WTC11 (cell line): Measurements from ENCODE around the gene CDH13. TPM values are rescaled to one million over a fixed set of nuclear protein-coding genes. Genes with fewer than 3 reads are reported as not detected.

Experiments used
- ATAC-seq: fragments of 200-7000 bp; cut with Tn5 transposase; 2 replicates; pipeline ENCODE4 v1.10.0; 2021; ENCODE audit warnings: mild to moderate bottlenecking, moderate library complexity
- CTCF ChIA-PET: fragments of 300-600 bp; sonication (Branson Sonifier 250); formaldehyde crosslinking; loops from one replicate; lab custom pipeline; 2021; ENCODE audit warnings: antibody characterized with exemption; lab: Charles Lee
- POLR2A ChIA-PET: fragments of 350-600 bp; sonication (Branson Sonifier 250); formaldehyde crosslinking; loops from one replicate; lab custom pipeline; 2021; ENCODE audit warnings: antibody characterized with exemption; lab: Charles Lee
- DNase-seq: peaks from one replicate; pipeline ENCODE4 v3.0.0; 2021; ENCODE audit warnings: low spot score
- H3K27ac Mint-ChIP-seq: 2 replicates; pipeline ENCODE4 v1.8.0; 2021; ENCODE audit warnings: mixed read lengths
- H3K27me3 Mint-ChIP-seq: 2 replicates; pipeline ENCODE4 v1.8.0; 2021; ENCODE audit warnings: low read depth, mild to moderate bottlenecking, moderate library complexity, mixed read lengths
- H3K36me3 Mint-ChIP-seq: 2 replicates; pipeline ENCODE4 v1.8.0; 2021; ENCODE audit warnings: mixed read lengths
- H3K4me1 Mint-ChIP-seq: 2 replicates; pipeline ENCODE4 v1.8.0; 2022; ENCODE audit warnings: mixed read lengths
- H3K4me3 Mint-ChIP-seq: 2 replicates; pipeline ENCODE4 v1.8.0; 2021; ENCODE audit warnings: mild to moderate bottlenecking, moderate library complexity, mixed read lengths
- H3K9me3 Mint-ChIP-seq: 2 replicates; pipeline ENCODE4 v1.8.0; 2021; ENCODE audit warnings: mixed read lengths
- AR ChIP-seq: fragments of 250-450 bp; sonication (Bioruptor Pico); IDR thresholded peaks from 2 replicates; pipeline ENCODE4 v1.9.0; 2021; ENCODE audit warnings: mild to moderate bottlenecking
- GABPB1 ChIP-seq: sonication (generic); formaldehyde crosslinking; IDR thresholded peaks from 2 replicates; pipeline ENCODE4 v1.8.1; 2023; ENCODE audit warnings: mild to moderate bottlenecking, missing genetic modification reagents
- GTF2I ChIP-seq: fragments of 250-450 bp; sonication (Bioruptor Pico); conservative IDR thresholded peaks from 2 replicates; pipeline ENCODE4 v1.4.0; 2021; ENCODE audit warnings: mild to moderate bottlenecking
- KAT7 ChIP-seq: sonication (generic); formaldehyde crosslinking; IDR thresholded peaks from 2 replicates; pipeline ENCODE4 v1.8.1; 2023; ENCODE audit warnings: missing genetic modification reagents, mild to moderate bottlenecking, borderline replicate concordance
- NFYB ChIP-seq: sonication (generic); formaldehyde crosslinking; conservative IDR thresholded peaks from 2 replicates; pipeline ENCODE4 v1.8.0; 2022; ENCODE audit warnings: low read depth, missing genetic modification reagents
- STAT6 ChIP-seq: sonication (generic); formaldehyde crosslinking; conservative IDR thresholded peaks from 2 replicates; pipeline ENCODE4 v1.8.1; 2023; ENCODE audit warnings: mild to moderate bottlenecking, low read depth, missing genetic modification reagents, moderate library complexity
- TCF7 ChIP-seq: sonication (generic); formaldehyde crosslinking; IDR thresholded peaks from 2 replicates; pipeline ENCODE4 v1.8.0; 2022; ENCODE audit warnings: mild to moderate bottlenecking, low read depth, missing genetic modification reagents, moderate library complexity
- total RNA-seq: library from RNA; stranded (reverse); gene quantifications from 3 replicates; pipeline ENCODE4 v1.2.3, GENCODE V29; 2021
- TF ChIP-seq, protein P1 (sequence below): sonication (generic); formaldehyde crosslinking; IDR thresholded peaks from 2 replicates; pipeline ENCODE4 v1.8.0; 2022; ENCODE audit warnings: mild to moderate bottlenecking, missing genetic modification reagents
- TF ChIP-seq, protein P2 (sequence below): fragments of 250-450 bp; sonication (Bioruptor Pico); IDR thresholded peaks from 2 replicates; pipeline ENCODE4 v1.9.0; 2021; ENCODE audit warnings: mild to moderate bottlenecking
- TF ChIP-seq, protein P3 (sequence below): sonication (generic); formaldehyde crosslinking; IDR thresholded peaks from 2 replicates; pipeline ENCODE4 v1.8.0; 2023; ENCODE audit warnings: missing genetic modification reagents
- TF ChIP-seq, protein P4 (sequence below): sonication (generic); formaldehyde crosslinking; IDR thresholded peaks from 2 replicates; pipeline ENCODE4 v1.8.1; 2022; ENCODE audit warnings: mild to moderate bottlenecking, missing genetic modification reagents, moderate library complexity, borderline replicate concordance
- TF ChIP-seq, protein P5 (sequence below): fragments of 250-450 bp; sonication (Bioruptor Pico); conservative IDR thresholded peaks from 2 replicates; pipeline ENCODE4 v1.9.0; 2021; ENCODE audit warnings: mild to moderate bottlenecking

CDH13 gene
- total RNA-seq, 1 experiment from 2014 or later: 0.81 TPM

DNA sequence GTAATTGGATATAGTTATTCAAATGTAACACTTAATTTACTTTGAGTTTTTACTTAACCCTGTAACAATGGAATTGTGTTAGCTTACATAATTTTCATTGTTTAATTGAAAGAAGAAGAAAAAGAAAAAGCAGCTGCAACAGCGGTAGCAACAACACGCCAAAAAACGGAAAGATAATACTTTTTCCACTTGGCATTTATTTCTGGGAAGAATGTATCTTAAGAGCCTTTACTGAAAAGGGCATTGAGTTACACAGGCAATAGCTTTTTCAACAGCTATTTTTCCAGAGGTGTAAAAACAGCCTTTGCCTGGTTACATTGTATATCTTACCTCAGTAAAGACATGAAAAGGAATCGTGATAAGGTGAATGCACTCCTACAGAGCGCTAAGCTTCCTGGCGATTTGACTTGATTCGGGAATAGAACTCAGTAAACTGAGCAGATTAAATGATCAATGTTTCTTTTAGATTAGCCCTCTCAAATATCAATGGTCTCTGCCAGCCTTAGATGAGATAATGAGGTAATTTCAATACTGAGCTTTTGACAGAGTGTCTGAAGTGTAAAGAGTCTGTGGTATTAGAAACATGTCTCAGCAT, 311.3 kb downstream of the CDH13 start (continued):
- TF ChIP-seq NFYB: no peak
- no peak for TF ChIP-seq KAT7 (CRISPR knock-in tag)
- TF ChIP-seq, protein P1, sequence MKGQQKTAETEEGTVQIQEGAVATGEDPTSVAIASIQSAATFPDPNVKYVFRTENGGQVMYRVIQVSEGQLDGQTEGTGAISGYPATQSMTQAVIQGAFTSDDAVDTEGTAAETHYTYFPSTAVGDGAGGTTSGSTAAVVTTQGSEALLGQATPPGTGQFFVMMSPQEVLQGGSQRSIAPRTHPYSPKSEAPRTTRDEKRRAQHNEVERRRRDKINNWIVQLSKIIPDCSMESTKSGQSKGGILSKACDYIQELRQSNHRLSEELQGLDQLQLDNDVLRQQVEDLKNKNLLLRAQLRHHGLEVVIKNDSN: no peak
- TF ChIP-seq TCF7: no peak
- no peak for TF ChIP-seq GABPB1 (CRISPR knock-in tag)
- no peak for TF ChIP-seq AR (CRISPR knock-in tag)
- TF ChIP-seq, protein P2, sequence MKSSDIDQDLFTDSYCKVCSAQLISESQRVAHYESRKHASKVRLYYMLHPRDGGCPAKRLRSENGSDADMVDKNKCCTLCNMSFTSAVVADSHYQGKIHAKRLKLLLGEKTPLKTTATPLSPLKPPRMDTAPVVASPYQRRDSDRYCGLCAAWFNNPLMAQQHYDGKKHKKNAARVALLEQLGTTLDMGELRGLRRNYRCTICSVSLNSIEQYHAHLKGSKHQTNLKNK: no peak

- no peak for ATAC-seq
- no peak overlapping the region for H3K4me3 Mint-ChIP-seq
- no peaks in the 10 kb centered on the region for H3K4me1 Mint-ChIP-seq
- ChIA-PET CTCF (no interaction called here), POLR2A (no interaction called here)
- 0 out of 2 replicates have a peak, but pooled peaks cover 3% of the 10 kb centered on the region for H3K9me3 Mint-ChIP-seq
- H3K36me3 Mint-ChIP-seq: no peaks in the 10 kb centered on the region
- no peak for DNase-seq
- no peak overlapping the region for H3K27ac Mint-ChIP-seq
- TF ChIP-seq, protein P3, sequence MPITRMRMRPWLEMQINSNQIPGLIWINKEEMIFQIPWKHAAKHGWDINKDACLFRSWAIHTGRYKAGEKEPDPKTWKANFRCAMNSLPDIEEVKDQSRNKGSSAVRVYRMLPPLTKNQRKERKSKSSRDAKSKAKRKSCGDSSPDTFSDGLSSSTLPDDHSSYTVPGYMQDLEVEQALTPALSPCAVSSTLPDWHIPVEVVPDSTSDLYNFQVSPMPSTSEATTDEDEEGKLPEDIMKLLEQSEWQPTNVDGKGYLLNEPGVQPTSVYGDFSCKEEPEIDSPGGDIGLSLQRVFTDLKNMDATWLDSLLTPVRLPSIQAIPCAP: no peak
- TF ChIP-seq, protein P4, sequence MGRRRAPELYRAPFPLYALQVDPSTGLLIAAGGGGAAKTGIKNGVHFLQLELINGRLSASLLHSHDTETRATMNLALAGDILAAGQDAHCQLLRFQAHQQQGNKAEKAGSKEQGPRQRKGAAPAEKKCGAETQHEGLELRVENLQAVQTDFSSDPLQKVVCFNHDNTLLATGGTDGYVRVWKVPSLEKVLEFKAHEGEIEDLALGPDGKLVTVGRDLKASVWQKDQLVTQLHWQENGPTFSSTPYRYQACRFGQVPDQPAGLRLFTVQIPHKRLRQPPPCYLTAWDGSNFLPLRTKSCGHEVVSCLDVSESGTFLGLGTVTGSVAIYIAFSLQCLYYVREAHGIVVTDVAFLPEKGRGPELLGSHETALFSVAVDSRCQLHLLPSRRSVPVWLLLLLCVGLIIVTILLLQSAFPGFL (CRISPR knock-in tag): no peak
- TF ChIP-seq, protein P5, sequence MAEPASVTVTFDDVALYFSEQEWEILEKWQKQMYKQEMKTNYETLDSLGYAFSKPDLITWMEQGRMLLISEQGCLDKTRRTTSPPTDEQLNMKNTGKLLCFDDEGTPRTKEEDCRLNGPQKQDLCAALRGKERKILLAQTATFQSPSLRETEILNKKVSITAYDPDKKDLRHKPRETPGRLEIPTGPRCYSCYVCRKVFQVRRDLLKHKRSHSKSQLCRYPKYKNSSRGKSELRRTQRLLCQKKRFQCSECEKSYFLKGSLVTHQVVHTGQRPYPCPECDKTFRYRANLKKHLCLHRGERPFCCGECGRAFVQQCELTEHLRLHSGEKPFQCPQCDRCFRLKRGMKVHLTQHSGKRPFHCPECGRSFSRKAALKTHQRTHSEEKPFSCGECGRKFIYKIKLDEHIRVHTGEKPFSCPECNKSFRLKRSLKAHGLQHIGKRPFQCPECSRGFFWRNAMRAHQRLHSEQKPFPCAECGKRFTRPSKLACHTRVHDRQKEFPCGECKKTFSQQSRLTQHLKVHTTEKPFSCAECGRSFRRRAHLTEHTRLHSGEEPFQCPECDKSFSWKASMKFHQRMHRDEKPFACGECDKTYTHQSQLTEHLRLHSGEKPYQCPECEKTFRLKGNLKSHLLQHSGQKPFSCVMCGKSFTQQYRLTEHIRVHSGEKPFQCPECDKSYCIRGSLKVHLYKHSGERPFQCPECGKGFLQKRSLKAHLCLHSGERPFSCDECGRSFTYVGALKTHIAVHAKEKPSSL (CRISPR knock-in tag): no peak
- TF ChIP-seq STAT6: no peak
- TF ChIP-seq GTF2I (CRISPR knock-in tag): no peak
- no peaks in the 10 kb centered on the region for H3K27me3 Mint-ChIP-seq
Measured at GRCh38 chr16:82943371-82943770, 316.6 kb downstream of the CDH13 start.
